Activated CD4-positive, alpha-beta T cell treated with anti-CD3 and anti-CD28 coated beads for 24 hours (primary cell): ENCODE measurements around the gene WNT5B.
"Not testable (repeated sequence)": the region's sequence is repeated elsewhere in the genome, so short reads cannot be mapped to it uniquely, and the experiment has no call there.

Source experiments
- DNase-seq, 2 donors: peaks; one replicate each; pipeline ENCODE4 v3.0.0-alpha.2; 2020; ENCODE audit warnings: low read depth in 2 of 2

Gene WNT5B

DNA sequence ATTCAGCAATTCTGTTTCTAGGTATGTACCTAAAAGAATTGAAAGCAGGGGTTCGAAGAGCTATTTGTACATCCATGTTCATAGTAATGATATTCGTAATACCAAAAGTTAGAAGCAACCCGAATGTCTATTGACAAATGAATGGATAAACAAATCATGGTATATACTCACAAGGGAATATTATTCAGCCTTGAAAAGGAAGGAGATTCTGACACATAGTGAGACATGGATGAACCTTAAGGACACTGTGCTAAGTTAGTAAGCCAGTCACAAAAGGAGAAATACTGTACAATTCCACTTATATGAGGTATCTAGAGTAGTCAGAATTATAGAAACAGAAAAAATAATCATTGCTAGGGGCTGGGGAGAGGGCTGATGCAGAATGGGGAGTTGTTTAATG lies 30.3 kb upstream of the WNT5B start:
- DNase-seq, result no peak

DNA sequence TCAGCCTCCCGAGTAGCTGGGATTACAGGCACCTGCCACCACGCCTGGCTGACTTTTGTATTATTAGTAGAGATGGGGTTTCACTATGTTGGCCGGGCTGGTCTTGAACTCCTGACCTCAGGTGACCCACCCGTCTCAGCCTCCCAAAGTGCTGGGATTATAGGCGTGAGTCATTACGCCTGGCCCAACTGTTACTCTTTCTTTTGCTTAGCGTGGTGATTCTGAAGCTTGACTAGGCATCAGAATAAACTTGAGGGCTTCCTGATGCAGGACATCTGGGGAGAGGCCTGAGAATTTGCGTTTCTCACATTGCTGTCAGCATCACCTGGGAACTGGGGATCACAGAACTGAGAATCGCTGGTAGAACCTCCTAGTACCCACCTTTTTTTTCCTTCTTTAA lies 26.3 kb upstream of the WNT5B start:
- DNase-seq, result not testable (repeated sequence)

DNA sequence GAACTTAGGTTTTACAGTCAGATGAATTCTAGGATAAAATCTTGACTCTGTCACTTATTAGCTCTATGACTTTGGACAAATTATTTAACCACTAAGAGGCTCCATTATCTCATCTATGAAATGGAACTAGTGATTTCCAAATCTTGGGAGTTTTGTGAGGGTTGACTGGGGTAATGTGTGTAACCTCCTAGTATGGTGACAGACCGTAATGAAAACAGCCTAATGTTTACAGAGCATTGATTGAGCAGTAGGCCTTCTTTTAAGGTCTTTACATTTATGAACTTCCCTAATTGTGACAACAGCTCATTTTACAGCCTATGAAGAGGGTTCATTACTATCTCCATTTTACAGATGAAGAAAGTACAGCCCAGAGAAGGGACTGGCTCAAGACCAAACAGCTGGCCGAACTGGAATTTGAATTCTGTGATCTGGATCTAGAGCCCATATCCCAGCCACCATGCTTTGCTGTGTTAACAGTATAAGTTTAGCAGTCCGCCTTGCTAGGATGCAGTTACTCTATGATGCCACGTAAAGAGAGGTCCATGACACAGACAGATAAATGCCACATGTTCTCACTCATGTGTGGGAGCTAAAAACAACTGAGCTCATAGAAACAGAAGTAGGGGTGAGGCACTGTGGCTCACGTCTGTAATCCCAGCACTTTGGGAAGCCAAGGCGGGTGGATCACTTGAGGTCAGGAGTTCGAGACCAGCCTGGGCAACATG lies 25.6 kb upstream of the WNT5B start:
- no peak for DNase-seq

DNA sequence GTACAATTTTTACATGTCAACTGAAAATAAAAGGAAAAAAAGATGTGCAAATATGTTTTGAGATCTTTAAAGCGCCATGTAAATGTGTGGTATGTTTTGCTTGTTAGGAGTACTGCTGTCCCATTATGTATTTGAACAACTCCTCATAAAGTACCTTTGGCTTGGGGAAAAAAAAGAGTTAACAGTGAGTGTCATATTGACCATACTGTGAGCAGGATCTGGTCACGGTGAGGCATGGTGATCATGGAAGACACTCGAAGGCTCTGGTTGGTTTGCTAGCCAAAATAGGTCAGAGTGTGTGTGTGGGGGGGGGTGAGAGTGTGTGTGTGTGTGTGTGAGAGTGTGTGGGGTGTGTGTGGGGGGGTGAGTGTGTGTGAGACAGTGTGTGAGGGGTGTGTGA lies 24.6 kb upstream of the WNT5B start:
- DNase-seq, result no peak

DNA sequence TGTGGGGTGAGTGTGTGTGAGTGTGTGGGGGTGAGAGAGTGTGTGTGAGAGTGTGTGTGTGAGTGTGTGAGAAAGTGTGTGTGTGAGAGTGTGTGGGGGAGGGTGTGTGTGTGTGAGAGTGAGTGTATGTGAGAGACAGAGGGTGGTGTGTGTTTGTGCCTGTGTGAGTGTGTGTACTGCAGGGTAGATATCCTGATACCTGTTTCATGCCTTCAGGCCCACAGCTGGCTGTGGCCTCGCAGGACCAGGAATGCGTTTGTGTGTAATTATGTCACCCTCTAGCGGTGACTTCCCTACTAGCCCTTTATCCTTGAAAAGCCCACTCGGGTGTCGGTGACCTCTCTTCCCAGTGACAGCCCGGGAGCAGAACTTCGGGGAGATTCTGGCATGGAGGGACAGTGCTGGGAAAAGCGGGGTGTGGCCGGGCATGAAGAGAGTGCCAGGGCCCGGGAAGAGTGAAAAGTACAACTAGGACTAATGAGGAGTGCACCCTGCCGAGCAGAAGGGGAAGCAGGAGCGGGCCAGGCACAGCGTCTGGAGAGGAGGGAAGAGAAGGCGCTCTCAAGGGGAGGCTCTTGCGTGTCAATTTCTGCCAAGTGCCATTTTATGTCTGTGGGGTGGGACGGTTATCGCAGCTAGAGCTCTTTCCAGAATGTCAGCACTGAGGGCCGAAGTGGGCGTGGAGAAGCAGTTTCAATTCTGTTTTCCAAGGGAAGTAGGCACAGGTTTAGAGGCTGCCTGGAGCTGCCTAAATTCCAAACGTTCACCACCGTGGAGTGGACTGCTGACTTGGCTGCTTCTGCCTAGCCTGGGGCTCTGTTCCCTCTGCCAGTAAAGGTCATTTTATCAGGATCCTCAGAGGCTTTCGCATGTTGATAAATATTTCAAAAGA lies 23.7 kb upstream of the WNT5B start:
- DNase-seq, result no peak

DNA sequence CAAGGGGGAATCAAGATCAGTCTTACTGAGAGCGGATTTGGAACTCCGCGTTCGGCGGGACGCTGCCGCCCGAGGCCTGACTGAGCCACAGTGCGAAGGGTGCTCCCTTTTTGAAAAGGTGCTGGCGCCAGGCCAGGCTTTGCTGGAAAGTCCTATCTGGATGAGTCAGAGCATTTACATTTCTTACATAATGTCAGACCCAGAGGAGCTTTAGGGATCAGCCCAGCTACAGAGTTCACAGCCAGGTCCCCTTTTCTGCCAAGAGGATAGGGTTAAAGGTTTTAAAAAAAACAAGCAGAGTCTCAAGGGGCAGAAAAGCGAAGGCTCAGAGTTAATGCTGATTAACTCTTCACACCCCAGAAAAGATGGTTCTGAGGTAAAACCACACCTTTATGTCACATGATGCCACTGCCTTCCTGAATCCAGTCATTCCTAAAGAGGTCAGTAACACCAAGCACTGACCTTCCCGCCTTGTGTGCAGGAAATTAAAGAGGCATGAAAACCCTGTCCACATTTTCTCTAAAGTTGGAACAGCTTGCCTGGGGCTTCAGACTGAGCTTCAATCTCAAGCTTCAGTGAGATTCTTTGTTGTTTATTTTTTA lies 22.9 kb upstream of the WNT5B start:
- peak; percentile 70 to 73 for DNase-seq

DNA sequence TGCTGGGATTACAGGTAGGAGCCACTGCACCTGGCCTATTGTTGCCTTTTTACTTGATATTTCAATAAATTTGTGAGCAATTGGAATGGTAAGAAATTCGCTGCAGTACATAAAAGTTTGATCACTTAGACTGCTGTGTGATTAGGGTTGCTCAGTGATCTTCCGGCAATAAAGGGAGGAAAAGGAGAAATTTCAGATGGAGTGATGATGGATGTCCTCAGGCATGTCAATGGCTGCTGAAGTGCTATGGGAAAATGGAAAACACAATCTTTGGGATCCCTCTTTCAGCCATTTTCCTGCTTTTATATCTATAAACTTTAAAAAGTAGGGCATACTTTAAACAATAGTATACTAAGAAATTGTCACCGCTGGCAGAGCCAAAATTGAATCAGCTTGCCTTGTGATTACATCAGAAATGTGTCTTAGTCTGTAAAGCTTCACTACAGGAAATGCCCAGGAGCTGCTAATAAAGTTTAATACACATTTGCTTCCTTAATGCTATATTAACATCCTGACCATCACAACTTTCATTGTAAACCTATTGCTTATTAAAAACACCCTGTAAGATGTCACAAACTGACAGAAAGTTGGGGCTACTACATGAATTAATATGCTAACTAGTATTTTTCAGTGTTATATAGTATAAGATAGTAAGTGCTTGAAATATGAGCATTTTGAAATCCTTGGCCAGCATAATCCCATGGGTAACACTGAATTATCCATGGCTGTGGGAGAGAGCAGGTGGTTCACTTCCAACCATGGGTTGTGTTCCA lies 20.9 kb upstream of the WNT5B start:
- no peak for DNase-seq

DNA sequence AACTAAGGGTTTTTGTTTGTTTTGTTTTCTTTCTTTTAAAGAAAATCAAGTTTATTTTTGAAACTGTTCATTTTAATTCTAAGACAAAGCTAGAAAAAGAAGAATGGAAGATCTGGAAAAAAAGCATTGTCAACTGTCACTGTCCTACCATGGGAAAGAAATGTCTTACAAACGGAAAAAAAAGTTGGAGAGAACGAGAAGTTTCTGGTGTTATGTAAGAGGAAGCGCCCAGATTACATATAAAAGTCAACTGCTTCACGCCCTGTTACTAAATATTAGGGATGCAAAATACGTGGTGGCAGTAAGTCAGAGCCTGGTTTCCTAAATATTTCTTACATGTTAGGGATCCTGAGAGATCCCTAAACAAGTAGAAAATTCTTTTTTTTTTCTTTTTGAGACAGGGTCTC lies 20.3 kb upstream of the WNT5B start:
- DNase-seq, result no peak

DNA sequence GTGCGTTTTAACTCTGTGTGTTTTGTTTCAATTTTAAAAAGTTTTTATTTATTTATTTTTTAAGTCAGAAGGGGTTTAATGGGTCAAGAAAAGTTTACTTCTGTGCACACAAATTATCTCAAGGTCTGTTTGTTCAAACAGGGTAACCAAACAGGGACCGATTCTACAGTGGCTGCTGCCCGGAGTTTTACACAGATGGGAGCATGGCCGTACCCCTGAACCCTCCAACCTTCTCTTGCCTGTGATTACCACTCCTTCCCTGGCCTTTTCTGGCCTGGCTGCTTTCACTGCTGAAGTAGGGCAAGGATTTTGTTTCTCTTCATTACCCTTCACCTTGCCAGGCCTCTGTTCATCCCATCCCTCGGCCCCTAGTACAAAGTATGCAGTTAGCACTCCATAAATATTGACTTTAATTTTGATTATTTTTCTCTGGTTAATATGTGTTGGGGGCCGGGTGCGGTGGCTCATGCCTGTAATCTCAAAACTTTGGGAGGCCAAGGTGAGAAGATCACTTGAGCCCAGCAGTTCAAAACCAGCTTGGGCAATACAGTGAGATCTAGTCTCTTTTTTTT lies 18.9 kb upstream of the WNT5B start:
- no peak for DNase-seq

DNA sequence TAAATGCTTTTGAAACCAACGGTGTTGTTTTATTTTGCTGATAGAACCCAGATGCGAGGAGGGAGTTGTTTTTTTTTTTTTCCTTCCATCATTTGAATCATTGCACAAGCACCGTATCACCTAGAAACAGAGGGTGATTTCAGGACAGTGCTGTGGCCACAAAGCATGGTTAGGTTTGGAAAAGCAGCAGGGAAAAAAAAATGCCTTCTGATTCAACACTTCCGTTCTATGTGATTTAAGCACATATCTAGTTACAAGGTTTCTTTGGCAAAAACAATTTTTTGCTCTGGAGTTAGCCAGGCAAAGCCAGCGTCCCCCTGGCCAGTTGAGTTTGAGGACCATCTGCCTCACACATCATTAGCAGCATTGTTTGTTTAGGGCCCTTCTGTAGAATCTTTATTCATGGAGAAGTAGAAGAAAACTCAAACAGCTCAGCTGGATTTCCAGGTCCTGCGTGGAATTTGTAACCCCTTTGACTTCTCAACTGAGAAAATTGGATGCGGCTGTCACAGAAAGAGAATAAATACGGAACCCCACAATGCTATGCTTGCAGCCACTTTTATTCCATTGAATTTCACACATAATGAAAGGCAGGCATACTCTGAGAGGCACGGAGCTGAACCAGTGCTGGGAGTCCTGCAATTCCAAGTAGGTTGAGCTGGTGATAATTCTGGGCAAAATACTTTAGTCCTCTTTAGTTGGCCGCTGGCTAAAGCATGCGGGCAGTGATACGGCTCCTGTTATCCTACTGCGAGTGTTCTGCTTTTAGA lies 17.0 kb upstream of the WNT5B start:
- no peak for DNase-seq

DNA sequence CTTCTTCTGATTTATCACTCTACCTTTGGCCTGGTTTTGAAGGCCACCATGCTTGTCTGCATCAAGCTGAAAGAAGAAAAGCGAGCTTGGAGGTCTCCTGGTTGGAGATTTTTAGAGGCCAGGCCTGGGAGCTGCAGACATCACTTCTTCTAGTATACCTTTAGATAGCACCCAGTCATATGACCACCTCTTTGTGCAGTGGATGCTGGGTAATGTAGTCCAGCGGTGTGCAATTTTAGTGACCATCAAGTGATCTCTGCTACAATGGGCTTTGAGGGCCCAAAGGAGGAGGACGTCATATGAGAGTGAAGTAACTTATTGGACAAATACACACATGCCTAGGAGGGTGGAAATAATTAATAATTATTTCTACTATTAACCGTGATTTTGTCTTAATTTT lies 15.2 kb upstream of the WNT5B start:
- no peak for DNase-seq

DNA sequence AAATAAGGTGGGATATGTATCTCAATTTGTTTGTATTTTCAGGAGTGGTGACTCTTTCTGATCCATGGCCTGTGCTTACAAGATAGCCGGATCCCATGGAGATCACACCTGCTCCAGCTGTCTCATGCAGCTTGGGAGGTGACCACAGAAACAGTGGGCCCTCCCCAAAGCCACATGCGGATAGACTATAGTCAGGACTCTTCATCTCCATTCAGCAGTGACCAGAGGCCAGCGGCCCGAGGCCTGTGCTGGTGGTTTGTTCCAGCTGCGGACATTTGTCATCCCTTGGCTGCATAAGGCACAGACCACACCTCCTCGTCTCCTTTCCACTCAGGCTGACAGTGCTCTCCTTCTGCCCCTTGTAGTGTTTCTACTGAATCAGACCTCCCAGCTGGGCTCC lies 14.7 kb upstream of the WNT5B start:
- no peak for DNase-seq

DNA sequence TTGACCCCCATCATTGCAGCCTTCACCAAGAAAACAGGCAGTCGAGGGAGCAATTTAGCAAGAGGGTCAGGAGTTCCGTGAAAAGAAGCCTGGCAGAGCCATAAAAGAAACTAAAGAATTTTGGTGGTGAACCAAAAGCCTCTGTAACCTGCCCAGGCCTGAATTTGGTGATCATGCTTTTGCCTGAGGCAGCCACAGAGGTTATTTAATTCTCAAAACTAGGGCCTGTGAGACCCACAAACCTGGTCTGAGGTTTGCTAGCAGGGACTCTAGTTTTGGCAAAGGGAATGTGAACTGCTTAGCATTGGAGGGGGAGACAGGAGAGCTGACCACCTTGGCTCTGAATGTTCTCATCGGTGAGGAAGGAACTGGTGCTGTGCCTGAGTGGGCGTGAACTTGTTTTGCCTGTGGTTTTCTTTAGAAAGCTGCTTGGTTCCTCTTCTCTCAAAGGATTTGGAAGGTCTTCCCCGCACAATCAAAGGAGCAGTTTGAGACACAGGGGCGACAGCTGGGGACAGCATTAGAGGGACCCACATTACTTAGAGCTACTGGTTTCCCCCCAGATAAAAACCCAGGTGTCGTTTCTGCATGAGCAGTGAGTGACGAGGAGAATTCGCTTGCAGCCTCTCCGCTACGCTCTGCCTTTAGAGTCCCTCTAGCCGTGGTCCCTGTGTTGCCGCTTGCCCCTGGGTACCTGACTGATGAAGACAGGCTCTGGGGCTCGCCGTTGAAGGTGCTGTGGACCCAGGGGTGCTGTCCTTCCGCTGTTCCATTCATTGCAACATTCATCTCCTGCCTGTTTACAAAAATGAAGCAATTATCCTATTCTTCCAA lies 12.6 kb upstream of the WNT5B start:
- no peak for DNase-seq

DNA sequence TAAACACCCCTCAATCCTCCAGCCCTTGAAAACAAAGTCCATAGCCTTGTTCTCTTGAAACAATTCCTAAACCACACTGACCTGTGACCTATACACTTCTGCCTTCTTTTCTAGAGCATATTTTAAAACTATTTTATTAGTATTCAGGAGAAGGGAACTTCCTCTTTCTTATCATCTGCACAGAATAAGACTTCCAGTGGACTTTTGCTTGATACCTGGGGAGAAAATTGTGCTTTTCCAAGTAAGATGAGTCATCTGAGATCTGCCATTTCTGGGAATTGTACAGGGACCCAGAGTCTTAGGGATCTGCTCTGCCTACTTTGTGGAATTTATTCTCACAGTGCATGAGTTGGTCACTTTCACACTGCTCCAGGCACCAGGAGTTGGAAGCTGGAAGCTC lies 10.5 kb upstream of the WNT5B start:
- no peak for DNase-seq

DNA sequence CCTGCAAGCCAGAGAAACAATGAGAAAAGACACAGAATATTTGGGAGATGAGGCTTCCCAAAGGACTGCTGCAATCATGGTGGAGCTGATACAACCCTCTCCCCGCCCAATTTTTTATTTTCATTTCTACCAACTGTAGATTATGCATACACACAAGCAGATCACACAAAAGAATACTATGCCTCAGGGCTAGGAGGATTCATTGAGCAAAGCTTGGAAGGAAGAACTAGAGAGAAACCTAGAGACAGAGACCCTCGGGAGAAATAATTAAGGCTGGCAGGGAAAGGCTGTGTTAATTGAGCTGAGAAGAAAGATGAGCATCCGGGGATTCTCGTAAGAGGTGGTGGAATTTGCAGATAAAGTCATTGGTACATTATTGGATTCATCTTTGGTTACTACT lies 9.9 kb upstream of the WNT5B start:
- DNase-seq, result no peak

DNA sequence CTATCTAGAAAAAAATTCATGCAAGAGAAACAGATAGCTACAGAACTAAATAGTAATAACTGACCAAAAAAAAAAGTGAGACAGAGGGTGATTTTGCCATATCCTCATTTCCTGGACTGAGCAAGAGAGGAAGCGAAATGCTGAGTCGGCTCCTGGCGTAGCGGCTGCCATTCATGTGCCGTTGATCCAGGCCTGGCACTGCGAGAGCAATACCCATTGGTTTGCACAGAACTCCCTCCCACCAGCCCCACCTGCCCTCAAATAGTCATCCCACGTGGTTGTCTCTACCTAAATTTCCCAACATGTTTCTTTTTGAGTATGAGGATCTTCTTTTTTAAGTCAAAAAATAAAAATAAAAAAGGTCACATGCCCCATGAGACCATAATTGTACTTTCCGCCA lies 9.4 kb upstream of the WNT5B start:
- DNase-seq, result no peak

DNA sequence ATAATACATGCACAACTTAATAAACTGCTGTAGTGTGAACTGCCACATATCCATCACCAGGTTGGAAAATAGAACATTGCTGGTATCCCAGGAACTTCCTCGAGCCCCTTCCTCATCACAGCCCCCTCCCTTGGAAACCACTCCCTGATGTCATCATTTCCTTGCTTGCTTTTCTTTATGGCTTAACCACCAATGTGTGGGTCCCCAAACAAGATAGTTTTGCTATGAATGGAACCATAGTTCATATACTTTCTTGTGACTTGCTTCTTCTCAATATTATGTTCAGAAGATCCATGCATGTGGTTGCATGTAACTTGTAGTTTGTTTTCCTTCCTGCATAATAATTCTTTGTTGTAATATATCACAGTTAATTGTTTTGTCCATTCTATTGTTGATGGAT lies 8.9 kb upstream of the WNT5B start:
- DNase-seq, result no peak

DNA sequence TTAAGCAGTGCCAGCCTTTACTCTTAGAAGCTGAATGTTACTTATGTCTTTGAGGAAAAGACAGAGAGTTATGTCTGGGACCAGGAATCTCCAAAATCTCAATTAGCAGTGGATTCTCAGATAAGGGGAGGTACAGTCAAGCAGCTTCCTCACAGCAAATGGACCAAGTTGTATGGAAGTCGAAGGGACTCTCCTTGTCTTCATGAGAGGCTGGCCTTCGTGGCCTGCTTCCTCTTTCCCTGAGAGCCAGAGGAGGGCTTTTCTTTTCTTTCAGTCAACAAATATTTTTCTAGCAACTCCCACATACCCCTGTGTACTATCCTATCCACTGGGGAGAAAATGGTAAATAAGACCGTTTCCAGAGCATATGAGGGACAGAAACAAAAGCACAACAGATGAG lies 6.6 kb upstream of the WNT5B start:
- no peak for DNase-seq

DNA sequence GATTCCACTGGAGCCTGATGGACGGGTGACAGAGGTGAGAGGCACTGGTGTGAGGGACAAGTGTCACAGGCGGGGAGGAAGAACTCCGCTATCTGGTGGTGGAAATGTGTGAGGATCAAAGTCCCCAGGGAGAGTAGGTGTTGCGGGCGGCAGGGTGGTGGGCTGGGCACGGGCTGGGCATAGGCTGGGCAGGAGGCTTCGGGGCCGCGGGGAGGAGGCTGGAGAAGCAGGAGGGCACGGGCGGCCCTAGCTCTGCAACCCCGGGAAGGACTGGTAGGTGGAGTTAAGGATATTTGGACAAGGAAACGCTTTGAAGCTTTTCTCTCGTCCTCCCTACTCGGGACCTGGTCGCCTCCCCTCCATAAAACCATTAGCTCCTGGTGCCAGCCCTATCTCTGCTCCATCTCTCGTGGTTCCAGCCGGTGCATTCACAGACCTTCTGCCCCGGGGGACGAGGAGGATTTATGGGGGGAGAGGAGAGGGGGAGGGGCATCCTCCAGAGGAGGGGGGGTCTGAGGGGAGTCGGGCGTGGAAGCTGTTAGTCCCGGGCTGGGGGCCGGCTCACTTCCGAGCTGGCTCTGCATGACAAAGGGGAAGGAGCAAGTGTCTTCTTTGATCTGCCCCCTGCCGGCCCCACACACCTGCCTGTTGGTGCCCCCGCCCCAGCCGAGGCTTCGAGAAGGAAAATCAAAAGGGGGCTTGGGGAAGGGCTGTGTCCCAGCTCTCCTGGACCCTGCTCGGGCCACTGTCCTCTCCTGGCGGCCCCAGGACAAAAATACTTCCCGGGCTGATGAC lies 504 bp downstream of the WNT5B start:
- DNase-seq, result no peak
